ENCODE data around the gene GRID1. TPM values are rescaled to one million over a fixed set of nuclear protein-coding genes. Genes with fewer than 3 reads are reported as not detected.
A peak's percentile ranks its signal among the peaks of the same experiment; 100 is the strongest.

Gene GRID1
- total and polyA plus RNA-seq, 11 donors, result 0.69 to 3.4 (median 1.6) TPM

DNA sequence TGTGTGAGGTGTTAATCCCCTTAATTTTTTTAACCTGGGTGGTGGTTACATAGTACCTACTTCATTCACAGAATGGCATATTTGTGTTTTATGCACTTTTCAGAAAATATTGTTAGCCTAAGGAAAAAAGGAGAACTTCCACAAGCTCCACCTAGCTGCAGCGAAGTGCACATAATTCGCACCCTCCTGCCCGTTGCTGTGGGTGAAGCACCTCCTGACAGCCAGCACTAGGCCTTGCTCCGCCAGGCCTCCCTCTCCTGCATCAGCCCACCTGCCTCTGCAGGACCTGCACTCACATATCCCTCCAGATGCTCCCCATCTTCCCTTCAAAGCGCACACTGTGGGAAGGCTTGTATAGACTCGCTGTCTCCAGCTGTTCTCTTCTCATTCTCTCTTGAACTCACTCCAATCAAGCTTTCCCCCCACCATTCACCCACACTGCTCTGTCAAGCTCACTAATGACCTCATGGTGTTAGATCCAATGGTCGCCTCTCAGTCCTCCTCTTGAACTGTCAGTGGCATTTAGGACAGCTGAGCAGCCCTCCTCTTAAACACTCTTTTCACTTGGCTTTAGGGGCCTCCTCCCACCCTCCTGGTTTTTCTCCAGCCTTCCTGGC is 20.7 kb upstream of the GRID1 start:
- TF ChIP-seq, protein P1, sequence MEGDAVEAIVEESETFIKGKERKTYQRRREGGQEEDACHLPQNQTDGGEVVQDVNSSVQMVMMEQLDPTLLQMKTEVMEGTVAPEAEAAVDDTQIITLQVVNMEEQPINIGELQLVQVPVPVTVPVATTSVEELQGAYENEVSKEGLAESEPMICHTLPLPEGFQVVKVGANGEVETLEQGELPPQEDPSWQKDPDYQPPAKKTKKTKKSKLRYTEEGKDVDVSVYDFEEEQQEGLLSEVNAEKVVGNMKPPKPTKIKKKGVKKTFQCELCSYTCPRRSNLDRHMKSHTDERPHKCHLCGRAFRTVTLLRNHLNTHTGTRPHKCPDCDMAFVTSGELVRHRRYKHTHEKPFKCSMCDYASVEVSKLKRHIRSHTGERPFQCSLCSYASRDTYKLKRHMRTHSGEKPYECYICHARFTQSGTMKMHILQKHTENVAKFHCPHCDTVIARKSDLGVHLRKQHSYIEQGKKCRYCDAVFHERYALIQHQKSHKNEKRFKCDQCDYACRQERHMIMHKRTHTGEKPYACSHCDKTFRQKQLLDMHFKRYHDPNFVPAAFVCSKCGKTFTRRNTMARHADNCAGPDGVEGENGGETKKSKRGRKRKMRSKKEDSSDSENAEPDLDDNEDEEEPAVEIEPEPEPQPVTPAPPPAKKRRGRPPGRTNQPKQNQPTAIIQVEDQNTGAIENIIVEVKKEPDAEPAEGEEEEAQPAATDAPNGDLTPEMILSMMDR (IDR thresholded peaks at IDR 0.05), result no peak
- TF ChIP-seq POLR2A (IDR thresholded peaks at IDR 0.05), result no peak
- H3K27ac ChIP-seq, result no peak overlapping the region
- 69 to 73% (median 70%) methylated on average over 7 of the region's 7 CpGs for WGBS, 4 donors
- H3K27me3 ChIP-seq, result peaks cover 7 to 81% (median 27%) of the 10 kb centered on the region in 9 donors
- intact Hi-C loops (cut with DNase I), result no loop called here
- DNase-seq (no peak), ATAC-seq (no peak)
- H3K4me3 ChIP-seq, result no peak overlapping the region
- H3K4me1 ChIP-seq, result peaks cover 0 to 9% (median 4%) of the 10 kb centered on the region in 12 donors
- H3K9me3 ChIP-seq, result no peaks in the 10 kb centered on the region
- H3K36me3 ChIP-seq, result no peaks in the 10 kb centered on the region

DNA sequence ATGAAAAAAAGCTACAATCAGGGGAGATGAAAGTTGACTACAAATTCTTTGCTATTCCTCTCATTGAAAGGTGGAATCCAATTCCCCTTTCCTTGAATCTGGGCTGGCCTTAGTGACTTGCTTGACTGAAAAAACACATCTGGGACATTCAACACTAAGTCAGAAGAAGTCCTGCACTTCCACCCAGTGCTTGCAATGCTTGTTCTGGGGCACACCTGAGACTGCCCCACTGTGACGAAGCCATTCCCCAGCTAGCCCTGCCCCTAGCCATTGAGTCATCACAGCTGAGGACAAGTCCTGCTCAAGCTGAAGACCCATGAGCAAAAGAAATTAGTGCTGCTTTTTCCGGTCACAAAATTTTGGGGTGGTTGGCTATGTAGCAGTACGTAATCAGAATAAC is 19.2 kb upstream of the GRID1 start:
- no peak overlapping the region for H3K4me3 ChIP-seq
- no peaks in the 10 kb centered on the region for H3K36me3 ChIP-seq
- TF ChIP-seq, protein P1 (IDR thresholded peaks at IDR 0.05), result no peak
- TF ChIP-seq POLR2A (IDR thresholded peaks at IDR 0.05), result no peak
- H3K27ac ChIP-seq, result no peak overlapping the region
- DNase-seq, result no peak
- intact Hi-C loops (cut with DNase I), result no loop called here
- H3K9me3 ChIP-seq, result no peaks in the 10 kb centered on the region
- H3K4me1 ChIP-seq, result peaks cover 0 to 9% (median 4%) of the 10 kb centered on the region in 12 donors
- no peak for ATAC-seq
- 87 to 93% (median 90%) methylated on average over 3 of the region's 3 CpGs for WGBS, 4 donors
- peaks cover 7 to 75% (median 24%) of the 10 kb centered on the region in 9 donors for H3K27me3 ChIP-seq

DNA sequence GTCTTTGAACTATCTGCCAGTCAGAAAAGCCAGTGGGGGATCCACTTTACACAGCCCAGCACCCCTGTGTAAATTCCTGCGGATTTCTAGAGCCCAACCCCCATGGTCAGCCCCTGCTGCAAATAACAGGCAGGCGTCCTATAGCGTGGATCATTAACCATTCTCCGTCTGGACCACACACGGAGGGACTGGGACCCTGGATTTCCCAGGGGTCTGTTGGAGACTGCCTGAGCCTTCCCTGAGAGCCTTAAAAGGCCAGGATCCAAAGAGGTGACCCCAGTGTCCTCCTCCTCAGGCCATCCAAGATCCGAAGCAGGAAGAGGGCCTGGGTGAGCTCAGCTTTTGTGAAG is 11.2 kb upstream of the GRID1 start:
- TF ChIP-seq, protein P1 (IDR thresholded peaks at IDR 0.05), result no peak
- no peak for TF ChIP-seq POLR2A (IDR thresholded peaks at IDR 0.05)
- no peaks in the 10 kb centered on the region for H3K36me3 ChIP-seq
- peaks cover 0 to 65% (median 19%) of the 10 kb centered on the region in 9 donors for H3K27me3 ChIP-seq
- H3K4me3 ChIP-seq, result no peak overlapping the region
- intact Hi-C loops (cut with DNase I), result loop anchor here (2.0 to 10.0 kb wide), 21 partner anchors 115 to 1840 kb away; no protein-coding TSS in a partner anchor
- WGBS, 4 donors, result 40 to 63% (median 46%) methylated on average over 1 to 6 of the region's 6 CpGs
- peaks cover 0 to 8% (median 4%) of the 10 kb centered on the region in 12 donors for H3K4me1 ChIP-seq
- ATAC-seq (no peak), DNase-seq (no peak)
- H3K9me3 ChIP-seq, result no peaks in the 10 kb centered on the region
- no peak overlapping the region for H3K27ac ChIP-seq

DNA sequence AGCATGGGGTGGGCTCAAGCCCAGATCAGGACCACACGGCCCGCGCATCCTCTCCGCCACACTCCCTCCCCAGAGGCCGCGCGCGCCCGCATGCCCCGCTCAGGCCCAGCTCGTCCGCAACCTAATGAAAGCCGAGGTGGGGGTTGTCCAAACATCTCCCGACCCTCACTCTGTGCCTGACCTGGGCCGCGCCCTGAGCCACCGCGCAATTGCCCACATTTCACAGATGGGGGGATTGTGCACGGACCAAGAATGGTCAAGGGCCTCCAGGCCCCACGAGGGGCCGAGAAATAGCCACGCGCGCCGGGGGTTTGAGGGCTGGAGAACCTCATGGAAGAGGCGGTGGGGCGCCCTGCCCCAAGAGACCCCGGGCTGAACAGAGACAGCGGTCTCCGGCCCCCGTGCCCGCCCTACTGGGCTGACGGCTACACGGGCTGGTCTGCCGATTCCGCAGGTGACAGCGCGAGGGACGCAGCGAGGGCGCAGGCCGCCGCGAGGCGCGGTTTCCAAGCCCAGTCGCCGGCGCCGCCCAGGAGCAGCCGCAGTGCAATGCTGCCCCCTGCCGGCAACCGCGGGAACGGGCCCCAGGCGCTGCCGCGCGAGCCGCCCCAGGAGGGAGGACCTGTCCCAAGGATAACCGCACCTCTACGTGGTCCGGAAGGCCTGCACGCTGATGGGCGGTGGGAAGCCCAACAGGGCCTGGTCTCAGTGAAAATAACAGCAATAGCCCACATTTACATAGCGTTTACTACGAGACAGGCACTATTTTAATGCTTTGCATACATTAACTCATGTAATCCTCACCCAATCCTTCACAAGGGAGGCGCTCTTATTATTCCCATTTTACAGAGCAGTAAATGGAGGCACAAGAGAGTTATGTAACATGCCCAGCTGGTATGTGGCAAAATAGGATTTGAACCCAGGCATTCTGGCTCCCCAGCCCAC is 10.5 kb upstream of the GRID1 start:
- peak; percentile 63 to 90 (median 70) for DNase-seq
- Histone ChIP-seq H3K4me3 (peak overlapping the region in 8 of 12 donors; percentile 9 to 47 (median 31)), H3K4me1 (peaks cover 0 to 8% (median 4%) of the 10 kb centered on the region in 12 donors), H3K9me3 (no peaks in the 10 kb centered on the region), H3K27me3 (peaks cover 0 to 67% (median 19%) of the 10 kb centered on the region in 9 donors), H3K27ac (no peak overlapping the region), H3K36me3 (no peaks in the 10 kb centered on the region)
- TF ChIP-seq POLR2A (IDR thresholded peaks at IDR 0.05), result no peak
- TF ChIP-seq, protein P1 (IDR thresholded peaks at IDR 0.05), result peak; percentile 96 to 100 (median 100)
- ATAC-seq, result peak; percentile 37 to 92 (median 86)
- intact Hi-C loops (cut with DNase I), result loop anchor here (2.0 to 10.0 kb wide), 21 partner anchors 115 to 1840 kb away; no protein-coding TSS in a partner anchor
- 3 to 20% (median 16%) methylated on average over 39 to 68 of the region's 68 CpGs for WGBS, 4 donors
